ENCODE results near the gene EEF1B2.
A peak's percentile ranks its signal among the peaks of the same experiment; 100 is the strongest.
"Not testable (repeated sequence)": the region's sequence is repeated elsewhere in the genome, so short reads cannot be mapped to it uniquely, and the experiment has no call there.

The EEF1B2 gene

GRCh38 chr2:206145665-206146064 lies 14.0 kb upstream of the EEF1B2 start:
- Histone ChIP-seq H3K36me3 (ENCODE audit: control insufficient read depth in 2 of 2, insufficient read depth in 2 of 2, low read length in 2 of 2) (peaks cover 46 to 57% of the 10 kb centered on the region in 2 donors), H3K9ac (ENCODE audit: low read length in 2 of 2) (no peak overlapping the region), H3K27me3 (ENCODE audit: control insufficient read depth in 1 of 2, insufficient read depth in 2 of 2, low read length in 2 of 2) (no peaks in the 10 kb centered on the region), H3K4me1 (ENCODE audit: control insufficient read depth, insufficient read depth, low read length) (no peaks in the 10 kb centered on the region), H3K27ac (ENCODE audit: low read length) (no peak overlapping the region), H3K4me3 (ENCODE audit: low read length in 2 of 2) (no peak overlapping the region), H3K9me3 (ENCODE audit: control insufficient read depth in 2 of 2, low read length in 2 of 2) (no peaks in the 10 kb centered on the region)

GRCh38 chr2:206149330-206149729 lies 10.4 kb upstream of the EEF1B2 start:
- H3K36me3 ChIP-seq (ENCODE audit: control insufficient read depth in 2 of 2, insufficient read depth in 2 of 2, low read length in 2 of 2) = peaks cover 28 to 47% of the 10 kb centered on the region in 2 donors
- no peak overlapping the region for H3K27ac ChIP-seq (ENCODE audit: low read length)
- no peak overlapping the region for H3K4me3 ChIP-seq (ENCODE audit: low read length in 2 of 2)
- no peak overlapping the region for H3K9ac ChIP-seq (ENCODE audit: low read length in 2 of 2)
- no peaks in the 10 kb centered on the region for H3K9me3 ChIP-seq (ENCODE audit: control insufficient read depth in 2 of 2, low read length in 2 of 2)
- H3K27me3 ChIP-seq (ENCODE audit: control insufficient read depth in 1 of 2, insufficient read depth in 2 of 2, low read length in 2 of 2) = no peaks in the 10 kb centered on the region
- H3K4me1 ChIP-seq (ENCODE audit: control insufficient read depth, insufficient read depth, low read length) = no peaks in the 10 kb centered on the region

GRCh38 chr2:206150168-206150567 lies 9.5 kb upstream of the EEF1B2 start:
- Histone ChIP-seq H3K4me3 (ENCODE audit: low read length in 2 of 2) (no peak overlapping the region), H3K27me3 (ENCODE audit: control insufficient read depth in 1 of 2, insufficient read depth in 2 of 2, low read length in 2 of 2) (no peaks in the 10 kb centered on the region), H3K9ac (ENCODE audit: low read length in 2 of 2) (no peak overlapping the region), H3K4me1 (ENCODE audit: control insufficient read depth, insufficient read depth, low read length) (no peaks in the 10 kb centered on the region), H3K9me3 (ENCODE audit: control insufficient read depth in 2 of 2, low read length in 2 of 2) (no peaks in the 10 kb centered on the region), H3K27ac (ENCODE audit: low read length) (no peak overlapping the region), H3K36me3 (ENCODE audit: control insufficient read depth in 2 of 2, insufficient read depth in 2 of 2, low read length in 2 of 2) (peaks cover 28 to 43% of the 10 kb centered on the region in 2 donors)

GRCh38 chr2:206150631-206151030 lies 9.1 kb upstream of the EEF1B2 start:
- Histone ChIP-seq H3K9ac (ENCODE audit: low read length in 2 of 2) (no peak overlapping the region), H3K9me3 (ENCODE audit: control insufficient read depth in 2 of 2, low read length in 2 of 2) (no peaks in the 10 kb centered on the region), H3K27me3 (ENCODE audit: control insufficient read depth in 1 of 2, insufficient read depth in 2 of 2, low read length in 2 of 2) (no peaks in the 10 kb centered on the region), H3K27ac (ENCODE audit: low read length) (no peak overlapping the region), H3K36me3 (ENCODE audit: control insufficient read depth in 2 of 2, insufficient read depth in 2 of 2, low read length in 2 of 2) (peaks cover 23 to 38% of the 10 kb centered on the region in 2 donors), H3K4me1 (ENCODE audit: control insufficient read depth, insufficient read depth, low read length) (no peaks in the 10 kb centered on the region), H3K4me3 (ENCODE audit: low read length in 2 of 2) (no peak overlapping the region)

GRCh38 chr2:206154197-206154596 lies 5.5 kb upstream of the EEF1B2 start:
- Histone ChIP-seq H3K27me3 (ENCODE audit: control insufficient read depth in 1 of 2, insufficient read depth in 2 of 2, low read length in 2 of 2) (no peaks in the 10 kb centered on the region), H3K9ac (ENCODE audit: low read length in 2 of 2) (no peak overlapping the region), H3K4me3 (ENCODE audit: low read length in 2 of 2) (no peak overlapping the region), H3K4me1 (ENCODE audit: control insufficient read depth, insufficient read depth, low read length) (no peaks in the 10 kb centered on the region), H3K27ac (ENCODE audit: low read length) (no peak overlapping the region), H3K9me3 (ENCODE audit: control insufficient read depth in 2 of 2, low read length in 2 of 2) (no peaks in the 10 kb centered on the region), H3K36me3 (ENCODE audit: control insufficient read depth in 2 of 2, insufficient read depth in 2 of 2, low read length in 2 of 2) (peaks cover 8 to 19% of the 10 kb centered on the region in 2 donors)

- not testable (repeated sequence) for H3K9me3 ChIP-seq (ENCODE audit: control insufficient read depth in 2 of 2, low read length in 2 of 2); H3K27me3 ChIP-seq (ENCODE audit: control insufficient read depth in 1 of 2, insufficient read depth in 2 of 2, low read length in 2 of 2); H3K4me3 ChIP-seq (ENCODE audit: low read length in 2 of 2); H3K9ac ChIP-seq (ENCODE audit: low read length in 2 of 2); H3K27ac ChIP-seq (ENCODE audit: low read length)
- Histone ChIP-seq H3K36me3 (ENCODE audit: control insufficient read depth in 2 of 2, insufficient read depth in 2 of 2, low read length in 2 of 2) (peaks cover 5 to 11% of the 10 kb centered on the region in 2 donors), H3K4me1 (ENCODE audit: control insufficient read depth, insufficient read depth, low read length) (peaks cover 15% of the 10 kb centered on the region)
These were observed 2.7 kb upstream of the EEF1B2 start for GRCh38 chr2:206157014-206157413.

GRCh38 chr2:206158563-206159345 lies 941 bp upstream of the EEF1B2 start:
- H3K36me3 ChIP-seq (ENCODE audit: control insufficient read depth in 2 of 2, insufficient read depth in 2 of 2, low read length in 2 of 2) = peaks cover 12 to 25% of the 10 kb centered on the region in 2 donors
- H3K27ac ChIP-seq (ENCODE audit: low read length) = peak overlapping the region; percentile 93
- peak overlapping the region; percentile 100 for H3K4me3 ChIP-seq (ENCODE audit: low read length in 2 of 2)
- H3K27me3 ChIP-seq (ENCODE audit: control insufficient read depth in 1 of 2, insufficient read depth in 2 of 2, low read length in 2 of 2) = no peaks in the 10 kb centered on the region
- H3K9ac ChIP-seq (ENCODE audit: low read length in 2 of 2) = peak overlapping the region; percentile 99 to 100
- H3K9me3 ChIP-seq (ENCODE audit: control insufficient read depth in 2 of 2, low read length in 2 of 2) = no peaks in the 10 kb centered on the region
- H3K4me1 ChIP-seq (ENCODE audit: control insufficient read depth, insufficient read depth, low read length) = peaks cover 15% of the 10 kb centered on the region

GRCh38 chr2:206160125-206160806 lies 571 bp downstream of the EEF1B2 start:
- Histone ChIP-seq H3K27me3 (ENCODE audit: control insufficient read depth in 1 of 2, insufficient read depth in 2 of 2, low read length in 2 of 2) (no peaks in the 10 kb centered on the region), H3K9ac (ENCODE audit: low read length in 2 of 2) (peak overlapping the region; percentile 94 to 100), H3K36me3 (ENCODE audit: control insufficient read depth in 2 of 2, insufficient read depth in 2 of 2, low read length in 2 of 2) (peaks cover 12 to 25% of the 10 kb centered on the region in 2 donors), H3K27ac (ENCODE audit: low read length) (peak overlapping the region; percentile 93), H3K9me3 (ENCODE audit: control insufficient read depth in 2 of 2, low read length in 2 of 2) (no peaks in the 10 kb centered on the region), H3K4me1 (ENCODE audit: control insufficient read depth, insufficient read depth, low read length) (peaks cover 15% of the 10 kb centered on the region), H3K4me3 (ENCODE audit: low read length in 2 of 2) (peak overlapping the region; percentile 100)

- H3K36me3 ChIP-seq (ENCODE audit: control insufficient read depth in 2 of 2, insufficient read depth in 2 of 2, low read length in 2 of 2) = peaks cover 12 to 25% of the 10 kb centered on the region in 2 donors
- peak overlapping the region; percentile 47 to 100 for H3K9ac ChIP-seq (ENCODE audit: low read length in 2 of 2)
- H3K4me3 ChIP-seq (ENCODE audit: low read length in 2 of 2) = peak overlapping the region; percentile 100
- H3K27me3 ChIP-seq (ENCODE audit: control insufficient read depth in 1 of 2, insufficient read depth in 2 of 2, low read length in 2 of 2) = no peaks in the 10 kb centered on the region
- peaks cover 15% of the 10 kb centered on the region for H3K4me1 ChIP-seq (ENCODE audit: control insufficient read depth, insufficient read depth, low read length)
- no peak overlapping the region for H3K27ac ChIP-seq (ENCODE audit: low read length)
- H3K9me3 ChIP-seq (ENCODE audit: control insufficient read depth in 2 of 2, low read length in 2 of 2) = no peaks in the 10 kb centered on the region
These were observed 1.1 kb downstream of the EEF1B2 start for GRCh38 chr2:206160807-206161179.

GRCh38 chr2:206162401-206162800 lies 2.7 kb downstream of the EEF1B2 start:
- not testable (repeated sequence) for H3K4me3 ChIP-seq (ENCODE audit: low read length in 2 of 2); H3K9ac ChIP-seq (ENCODE audit: low read length in 2 of 2); H3K27ac ChIP-seq (ENCODE audit: low read length); H3K27me3 ChIP-seq (ENCODE audit: control insufficient read depth in 1 of 2, insufficient read depth in 2 of 2, low read length in 2 of 2); H3K9me3 ChIP-seq (ENCODE audit: control insufficient read depth in 2 of 2, low read length in 2 of 2)
- Histone ChIP-seq H3K4me1 (ENCODE audit: control insufficient read depth, insufficient read depth, low read length) (peaks cover 15% of the 10 kb centered on the region), H3K36me3 (ENCODE audit: control insufficient read depth in 2 of 2, insufficient read depth in 2 of 2, low read length in 2 of 2) (peaks cover 12 to 25% of the 10 kb centered on the region in 2 donors)
